Activated CD4-positive, alpha-beta memory T cell treated with anti-CD3 and anti-CD28 coated beads for 36 hours (primary cell): ENCODE measurements around the gene SPEM1. TPM values are rescaled to one million over a fixed set of nuclear protein-coding genes. Genes with fewer than 3 reads are reported as not detected.

ENCODE experiments used
- CTCF ChIA-PET: fragments of 350-600 bp; sonication (Branson Sonifier 250); formaldehyde crosslinking; loops from one replicate; lab custom pipeline; 2021; ENCODE audit warnings: antibody characterized with exemption, inconsistent platforms; lab: Charles Lee
- POLR2A ChIA-PET: fragments of 350-600 bp; sonication (Branson Sonifier 250); formaldehyde crosslinking; loops from one replicate; lab custom pipeline; 2021; ENCODE audit warnings: antibody characterized with exemption; lab: Charles Lee
- DNase-seq: peaks from one replicate; pipeline ENCODE4 v3.0.0-alpha.2; 2020
- H3K27ac Mint-ChIP-seq: one replicate; pipeline ENCODE4 v1.8.0; 2021; ENCODE audit warnings: mixed read lengths
- H3K27me3 Mint-ChIP-seq: one replicate; pipeline ENCODE4 v1.8.0; 2021; ENCODE audit warnings: mixed read lengths
- H3K36me3 Mint-ChIP-seq: one replicate; pipeline ENCODE4 v1.8.0; 2021; ENCODE audit warnings: mixed read lengths
- H3K4me1 Mint-ChIP-seq: one replicate; pipeline ENCODE4 v1.8.0; 2021; ENCODE audit warnings: low read depth, mixed read lengths
- H3K4me3 Mint-ChIP-seq: one replicate; pipeline ENCODE4 v1.8.0; 2021; ENCODE audit warnings: mild to moderate bottlenecking, mixed read lengths
- H3K9me3 Mint-ChIP-seq: one replicate; pipeline ENCODE4 v1.8.0; 2021; ENCODE audit warnings: mixed read lengths
- intact Hi-C: fragments of 100-400 bp; cut with micrococcal nuclease; formaldehyde crosslinking; loops from one replicate; pipeline ENCODE4 v1.15.1; 2023
- total RNA-seq, 2 experiments: library from RNA; stranded (reverse); gene quantifications; one replicate each; pipeline ENCODE4 v1.2.3, GENCODE V29; 2021

The SPEM1 gene
- total RNA-seq, 2 experiments from 2014 or later = not detected

DNA sequence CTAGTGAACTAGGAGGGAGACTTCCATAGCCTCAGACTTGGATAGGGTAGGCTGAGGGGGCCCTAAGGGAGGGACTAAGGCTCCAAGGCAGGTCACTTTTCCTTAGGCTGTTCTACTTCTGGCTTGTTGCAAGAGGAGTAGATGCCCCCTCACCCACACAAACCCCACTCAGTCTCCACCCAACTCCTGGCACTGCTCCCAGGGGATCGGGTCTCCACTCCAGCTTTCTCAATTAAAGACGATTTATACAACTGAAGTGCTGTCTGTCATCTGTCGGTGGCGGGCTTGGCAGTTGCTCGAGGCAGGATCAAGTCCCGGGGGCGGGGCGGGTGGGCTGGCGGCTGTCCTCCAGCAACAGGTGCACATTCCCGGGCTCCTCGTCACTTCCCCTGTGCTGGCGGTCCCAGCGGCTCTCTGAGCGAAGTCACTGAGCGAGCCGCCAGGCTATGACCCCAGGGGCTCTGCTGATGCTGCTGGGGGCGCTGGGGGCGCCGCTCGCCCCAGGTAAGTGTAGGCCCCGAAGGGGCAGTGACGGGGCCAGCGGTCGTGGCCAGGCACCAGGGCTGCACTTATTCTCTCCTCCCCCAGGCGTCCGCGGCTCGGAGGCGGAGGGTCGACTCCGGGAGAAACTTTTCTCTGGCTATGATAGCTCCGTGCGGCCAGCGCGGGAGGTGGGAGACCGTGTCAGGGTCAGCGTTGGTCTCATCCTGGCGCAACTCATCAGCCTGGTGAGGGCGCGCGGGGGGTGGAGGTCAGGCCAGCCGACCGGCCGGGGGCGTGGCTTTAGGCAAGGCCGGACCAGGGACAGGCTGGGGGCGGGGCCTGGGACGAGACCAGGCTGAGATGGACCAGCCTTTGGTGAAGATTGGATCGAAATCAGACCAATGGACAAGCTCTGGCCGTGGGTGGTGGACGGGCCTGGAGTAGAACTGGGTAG, 24.8 kb downstream of the SPEM1 start, which contains the start of gene CHRNB1:
Gene CHRNB1 (plus strand): TSS at position 380 of the 937 bp plus-strand sequence. CDS start 67 bp downstream, at position 447.
- Mint-ChIP-seq H3K4me3 (peak within 1 kb of the TSS; percentile 53), H3K9me3 (no peaks in the 10 kb centered on the region), H3K27me3 (peaks cover 51% of the 10 kb centered on the region), H3K27ac (no peak within 1 kb of the TSS), H3K4me1 (peaks cover 29% of the 10 kb centered on the region), H3K36me3 (peaks cover 4% of the 10 kb centered on the region)
- ChIA-PET CTCF (interaction anchor here (0.9 to 4.2 kb wide), 4 partner anchors 9 to 89 kb away, joined by 4 to 19 read pairs (median 5); partner anchors contain the start of gene TMEM102), POLR2A (interaction anchor here (1.2 kb wide), 1 partner anchor 9 kb away, joined by 3 read pairs; the partner anchor contains the start of gene TMEM102)
- peak; percentile 13 for DNase-seq
- intact Hi-C loops = loop anchor here (1.0 kb wide), 1 partner anchor 10 kb away; no protein-coding TSS in a partner anchor

DNA sequence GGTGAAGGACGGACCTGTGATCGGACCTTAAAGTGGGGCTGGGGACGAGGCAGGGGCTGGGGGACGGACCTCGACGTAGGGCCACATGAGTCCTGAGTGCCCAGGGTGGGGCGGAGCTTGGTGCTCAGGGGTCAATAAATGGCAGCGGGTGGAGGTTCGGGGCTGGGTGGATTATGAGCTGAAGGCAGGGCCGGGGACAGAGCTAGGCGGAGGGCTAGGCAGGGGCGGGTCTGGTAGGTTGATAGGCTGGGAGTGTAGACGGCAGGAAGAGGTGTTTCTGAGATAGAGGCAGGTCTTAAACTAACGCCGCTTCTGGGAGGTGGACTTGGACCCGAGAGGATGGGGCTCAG, 25.5 kb downstream of the SPEM1 start:
- intact Hi-C loops = loop anchor here (1.0 kb wide), 1 partner anchor 10 kb away; no protein-coding TSS in a partner anchor
- peaks cover 24% of the 10 kb centered on the region for H3K4me1 Mint-ChIP-seq
- DNase-seq = peak; percentile 48
- H3K4me3 Mint-ChIP-seq = peak overlapping the region; percentile 53
- CTCF ChIA-PET = interaction anchor here (1.2 to 4.2 kb wide), 3 partner anchors 9 to 89 kb away, joined by 4 to 19 read pairs (median 5); partner anchors contain the start of gene TMEM102
- POLR2A ChIA-PET = interaction anchor here (0.6 to 0.7 kb wide), 3 partner anchors 9 to 408 kb away, joined by 3 read pairs; no protein-coding TSS in a partner anchor
- H3K36me3 Mint-ChIP-seq = peaks cover 4% of the 10 kb centered on the region
- H3K27me3 Mint-ChIP-seq = peaks cover 46% of the 10 kb centered on the region
- H3K27ac Mint-ChIP-seq = no peak overlapping the region
- no peaks in the 10 kb centered on the region for H3K9me3 Mint-ChIP-seq

DNA sequence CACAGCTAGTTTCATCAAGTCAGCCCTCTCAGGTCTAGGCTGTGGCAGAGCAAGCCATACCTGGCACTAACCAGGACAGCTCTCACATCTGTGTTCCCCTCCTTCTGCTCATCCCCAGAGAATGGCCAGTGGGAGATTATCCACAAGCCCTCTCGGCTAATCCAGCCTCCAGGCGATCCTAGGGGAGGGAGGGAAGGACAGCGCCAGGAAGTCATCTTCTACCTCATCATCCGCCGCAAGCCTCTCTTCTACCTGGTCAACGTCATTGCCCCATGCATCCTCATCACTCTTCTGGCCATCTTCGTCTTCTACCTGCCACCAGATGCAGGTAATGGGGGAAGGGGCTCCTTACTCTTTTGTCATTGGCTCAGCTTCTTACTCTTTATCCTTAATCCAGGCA, 28.3 kb downstream of the SPEM1 start:
- ChIA-PET POLR2A (no interaction called here), CTCF (interaction anchor here (0.6 to 4.2 kb wide), 2 partner anchors 12 to 98 kb away, joined by 3 to 19 read pairs; partner anchors contain the start of gene TMEM102)
- DNase-seq = no peak
- H3K27ac Mint-ChIP-seq = no peak overlapping the region
- H3K4me3 Mint-ChIP-seq = no peak overlapping the region
- intact Hi-C loops = no loop called here
- no peaks in the 10 kb centered on the region for H3K9me3 Mint-ChIP-seq
- peaks cover 4% of the 10 kb centered on the region for H3K36me3 Mint-ChIP-seq
- H3K27me3 Mint-ChIP-seq = peaks cover 29% of the 10 kb centered on the region
- H3K4me1 Mint-ChIP-seq = peaks cover 19% of the 10 kb centered on the region

DNA sequence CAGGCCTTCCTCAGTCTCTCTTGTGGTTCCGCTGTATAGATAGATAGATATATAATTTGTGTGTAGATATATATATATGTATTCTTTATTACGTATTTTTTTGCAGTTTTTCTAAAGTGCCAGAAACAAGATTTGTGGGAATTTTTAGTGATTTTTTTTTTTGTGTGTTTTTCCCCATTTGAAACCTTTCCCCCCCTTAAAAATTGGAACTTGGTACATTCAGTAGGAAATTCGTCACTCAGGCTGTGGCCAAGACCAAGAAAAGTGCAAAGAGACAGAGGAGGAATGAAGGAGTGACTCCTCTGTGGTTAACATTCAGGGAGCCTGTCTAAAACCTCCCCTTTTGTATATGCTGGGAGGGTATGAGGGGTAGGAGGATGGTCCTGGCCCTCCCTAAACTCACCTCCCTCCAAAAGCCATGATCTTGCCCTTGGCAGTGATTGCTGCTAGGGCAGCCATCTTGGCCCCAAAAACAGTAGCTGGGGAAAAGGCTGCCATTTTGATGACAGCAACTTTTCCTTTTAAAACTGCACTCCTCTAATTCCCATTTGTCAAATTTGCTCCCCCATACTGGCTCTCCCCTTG, 39.9 kb downstream of the SPEM1 start:
- no peak overlapping the region for H3K4me3 Mint-ChIP-seq

DNA sequence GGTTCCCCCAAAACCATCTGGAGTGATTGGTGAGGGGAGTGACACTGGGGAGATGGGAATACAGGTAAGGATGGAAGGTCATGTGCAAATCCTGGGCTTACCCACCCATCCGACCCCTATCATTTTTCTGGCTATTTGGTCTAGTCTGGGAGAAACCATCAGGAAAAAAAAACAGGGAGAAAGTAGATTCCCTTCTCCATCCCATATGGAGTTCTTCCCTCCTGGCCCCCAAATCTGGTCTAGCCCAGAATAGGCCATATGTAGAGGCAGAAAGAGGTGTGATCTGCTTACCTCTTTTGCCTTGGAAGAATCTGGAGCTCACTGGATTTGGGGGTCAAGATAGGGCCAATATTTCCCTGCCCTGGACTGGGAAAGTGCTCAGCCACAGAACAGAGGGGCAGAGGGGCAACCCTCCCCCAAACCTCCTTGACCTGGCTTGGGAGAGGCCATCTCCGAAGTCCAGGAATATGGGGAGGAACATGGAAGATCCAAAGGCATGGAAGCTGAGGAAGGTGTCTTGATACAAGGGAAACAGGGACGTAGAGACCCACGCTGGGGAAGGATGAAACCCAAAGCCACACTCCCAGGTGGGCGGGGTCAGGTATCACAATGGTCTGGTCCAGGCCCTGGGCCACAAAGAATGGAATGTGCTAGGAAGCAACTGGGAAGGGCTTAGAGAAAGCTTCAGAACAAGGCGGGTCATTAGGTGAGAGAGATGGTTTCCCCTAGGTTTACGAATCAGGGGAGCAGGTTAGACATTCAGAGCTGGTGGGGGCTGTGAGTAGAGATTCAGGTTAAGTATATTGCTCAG, 40.9 kb downstream of the SPEM1 start:
- DNase-seq = no peak
- H3K4me3 Mint-ChIP-seq = no peak overlapping the region
- no peaks in the 10 kb centered on the region for H3K9me3 Mint-ChIP-seq
- peaks cover 6% of the 10 kb centered on the region for H3K4me1 Mint-ChIP-seq
- ChIA-PET POLR2A (interaction anchor here (1.0 kb wide), 1 partner anchor 23 kb away, joined by 5 read pairs; the partner anchor contains the start of gene POLR2A), CTCF (no interaction called here)
- intact Hi-C loops = no loop called here
- no peaks in the 10 kb centered on the region for H3K27me3 Mint-ChIP-seq
- H3K36me3 Mint-ChIP-seq = peaks cover 2% of the 10 kb centered on the region
- H3K27ac Mint-ChIP-seq = no peak overlapping the region

More for the DNA sequence above, 39.9 kb downstream of the SPEM1 start:
- ChIA-PET CTCF (no interaction called here), POLR2A (no interaction called here)
- DNase-seq = no peak
- H3K36me3 Mint-ChIP-seq = no peaks in the 10 kb centered on the region
- peaks cover 8% of the 10 kb centered on the region for H3K4me1 Mint-ChIP-seq
- H3K9me3 Mint-ChIP-seq = no peaks in the 10 kb centered on the region
- H3K27me3 Mint-ChIP-seq = no peaks in the 10 kb centered on the region
- no peak overlapping the region for H3K27ac Mint-ChIP-seq
- intact Hi-C loops = loop anchor here (5.0 kb wide), 2 partner anchors 108 to 208 kb away; partner anchors contain the start of genes CTDNEP1, ELP5 and KCTD11

DNA sequence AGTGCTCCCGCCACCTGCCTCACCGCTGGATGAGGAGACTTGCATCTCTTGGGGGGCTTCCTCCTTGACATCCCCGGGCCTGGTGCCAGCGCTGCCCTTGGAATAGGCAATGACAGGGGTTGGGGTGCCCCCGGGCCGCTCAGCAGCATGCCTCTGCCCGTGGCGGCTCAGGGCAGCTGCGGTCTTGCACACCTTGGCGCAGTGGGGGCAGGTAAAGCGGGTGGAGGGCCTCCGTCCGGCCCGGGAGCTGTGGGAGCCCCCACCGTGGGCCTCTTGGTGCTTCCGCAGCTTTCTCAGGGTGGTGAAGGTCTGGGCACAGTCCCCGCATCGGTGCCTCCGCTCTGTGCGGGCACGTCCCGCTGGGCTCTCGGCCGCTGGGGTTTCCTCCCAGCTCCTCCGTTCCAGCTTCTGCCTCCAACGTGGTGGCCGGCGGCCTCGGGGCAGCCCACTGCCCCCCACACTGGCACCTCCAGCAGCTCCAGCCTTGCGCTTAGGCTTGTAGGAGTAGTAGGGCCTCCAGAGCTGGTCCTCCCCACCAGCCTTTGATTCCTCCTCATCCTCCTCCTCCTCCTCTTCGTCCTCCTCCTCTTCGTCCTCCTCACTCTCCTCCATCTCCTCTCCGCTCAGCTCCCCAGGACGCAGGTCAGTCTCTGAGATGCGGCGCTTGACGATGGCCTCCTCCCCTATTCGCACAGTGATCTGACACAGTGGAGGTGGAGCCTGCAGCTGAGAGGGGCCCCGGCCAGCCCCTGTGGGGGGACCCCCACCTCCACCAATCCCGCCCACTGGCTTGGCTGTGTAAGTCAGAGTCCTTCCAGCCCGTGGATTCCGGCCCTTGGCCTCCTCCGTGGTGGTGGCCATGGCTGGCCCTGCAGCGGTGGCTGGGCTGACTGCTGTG, 42.6 kb downstream of the SPEM1 start:
- intact Hi-C loops = no loop called here
- ChIA-PET POLR2A (no interaction called here), CTCF (interaction anchor here (1.7 kb wide), 1 partner anchor 26 kb away, joined by 8 read pairs; no protein-coding TSS in a partner anchor)
- Mint-ChIP-seq H3K4me3 (no peak overlapping the region), H3K36me3 (peaks cover 2% of the 10 kb centered on the region), H3K4me1 (peaks cover 2% of the 10 kb centered on the region), H3K27ac (no peak overlapping the region), H3K9me3 (no peaks in the 10 kb centered on the region), H3K27me3 (no peaks in the 10 kb centered on the region)
- DNase-seq = no peak

DNA sequence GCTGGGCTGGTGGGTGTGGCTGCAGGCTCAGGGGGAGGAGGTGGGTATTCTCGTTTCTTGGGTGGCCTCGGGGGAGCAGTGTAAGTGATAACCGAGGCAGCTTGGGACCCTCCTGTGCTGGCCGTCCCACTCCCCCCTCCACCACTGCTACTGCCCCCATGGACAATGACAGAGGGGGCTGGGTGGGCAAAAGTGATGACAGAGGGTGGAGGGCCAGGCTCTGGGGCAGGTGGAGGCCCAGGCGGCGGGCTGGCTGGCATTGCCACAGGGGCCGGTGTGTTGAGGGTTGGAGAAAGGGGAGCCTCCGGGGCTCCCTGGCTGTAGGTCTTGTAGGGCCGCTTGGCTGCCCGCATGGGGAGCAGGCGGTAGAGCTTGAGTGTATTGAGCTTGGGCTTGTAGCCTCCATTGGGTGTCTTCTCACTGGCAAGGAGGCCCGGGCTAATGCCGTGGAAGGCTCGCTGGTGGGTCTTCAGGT, 43.3 kb downstream of the SPEM1 start:
- intact Hi-C loops = no loop called here
- Mint-ChIP-seq H3K9me3 (no peaks in the 10 kb centered on the region), H3K4me3 (no peak overlapping the region), H3K27ac (no peak overlapping the region), H3K27me3 (no peaks in the 10 kb centered on the region), H3K4me1 (peaks cover 2% of the 10 kb centered on the region), H3K36me3 (peaks cover 2% of the 10 kb centered on the region)
- CTCF ChIA-PET = interaction anchor here (1.7 kb wide), 1 partner anchor 26 kb away, joined by 8 read pairs; no protein-coding TSS in a partner anchor
- DNase-seq = no peak
- POLR2A ChIA-PET = no interaction called here

DNA sequence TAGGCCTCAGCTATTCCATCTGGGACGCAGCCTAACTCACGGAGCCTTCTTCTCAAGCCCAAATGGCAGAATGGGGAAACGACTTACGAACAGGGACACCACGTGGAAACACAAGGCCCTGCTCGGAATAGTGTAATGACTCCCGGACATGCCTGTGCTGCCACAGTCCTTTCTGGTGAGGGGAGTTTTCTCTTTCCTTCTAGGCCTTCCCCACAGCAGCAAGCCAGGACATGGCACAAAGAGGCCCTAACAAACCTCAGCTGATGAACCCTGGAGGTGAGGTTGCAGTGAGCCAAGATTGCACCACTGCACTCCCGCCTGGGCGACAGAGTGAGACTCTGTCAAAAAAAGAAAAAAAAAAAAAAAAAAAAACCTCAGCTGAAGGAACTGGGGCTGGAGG, 44.0 kb downstream of the SPEM1 start:
- Mint-ChIP-seq H3K4me3 (no peak overlapping the region), H3K36me3 (peaks cover 2% of the 10 kb centered on the region), H3K4me1 (peaks cover 2% of the 10 kb centered on the region), H3K27ac (no peak overlapping the region), H3K9me3 (no peaks in the 10 kb centered on the region), H3K27me3 (no peaks in the 10 kb centered on the region)
- no peak for DNase-seq
- ChIA-PET POLR2A (no interaction called here), CTCF (no interaction called here)
- intact Hi-C loops = no loop called here

DNA sequence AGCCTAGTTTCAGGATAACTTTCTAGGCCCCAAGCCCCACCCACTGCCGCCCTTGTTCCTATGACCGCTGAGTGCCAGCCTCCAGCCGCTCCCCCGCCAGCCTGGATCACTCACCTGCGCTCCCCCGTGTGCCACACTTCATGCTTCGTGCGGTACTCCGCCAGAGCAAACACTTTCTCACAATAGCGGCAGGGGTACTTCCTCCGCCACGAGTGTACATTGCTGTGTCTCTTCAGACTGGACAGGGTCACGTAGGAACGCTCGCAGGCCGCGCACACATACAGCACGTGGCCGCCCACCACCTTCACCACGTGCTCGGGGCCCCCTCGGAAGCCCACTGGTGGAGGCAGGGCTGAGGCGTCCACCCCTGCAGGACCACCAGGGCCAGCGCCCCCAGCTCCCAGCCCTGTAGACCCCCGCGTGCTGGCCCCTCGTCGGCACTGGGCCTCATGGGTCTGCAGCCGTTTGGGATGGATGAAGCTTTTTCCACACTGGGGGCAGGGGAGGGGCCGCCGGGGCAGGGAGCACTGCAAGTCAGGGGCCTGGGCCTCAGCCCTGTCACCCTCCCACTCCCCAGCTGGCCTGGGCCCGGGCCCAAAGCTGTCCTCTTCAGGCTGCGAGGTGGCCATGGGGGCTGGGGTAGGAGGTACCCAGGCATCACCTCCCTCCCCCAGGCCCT, 45.6 kb downstream of the SPEM1 start:
- no peak overlapping the region for H3K4me3 Mint-ChIP-seq
- H3K4me1 Mint-ChIP-seq = peaks cover 2% of the 10 kb centered on the region
- no peak for DNase-seq
- intact Hi-C loops = no loop called here
- POLR2A ChIA-PET = no interaction called here
- peak overlapping the region; percentile 23 for H3K27ac Mint-ChIP-seq
- no peaks in the 10 kb centered on the region for H3K9me3 Mint-ChIP-seq
- H3K36me3 Mint-ChIP-seq = peaks cover 2% of the 10 kb centered on the region
- H3K27me3 Mint-ChIP-seq = no peaks in the 10 kb centered on the region
- CTCF ChIA-PET = interaction anchor here (1.8 kb wide), 1 partner anchor 29 kb away, joined by 4 read pairs; no protein-coding TSS in a partner anchor

DNA sequence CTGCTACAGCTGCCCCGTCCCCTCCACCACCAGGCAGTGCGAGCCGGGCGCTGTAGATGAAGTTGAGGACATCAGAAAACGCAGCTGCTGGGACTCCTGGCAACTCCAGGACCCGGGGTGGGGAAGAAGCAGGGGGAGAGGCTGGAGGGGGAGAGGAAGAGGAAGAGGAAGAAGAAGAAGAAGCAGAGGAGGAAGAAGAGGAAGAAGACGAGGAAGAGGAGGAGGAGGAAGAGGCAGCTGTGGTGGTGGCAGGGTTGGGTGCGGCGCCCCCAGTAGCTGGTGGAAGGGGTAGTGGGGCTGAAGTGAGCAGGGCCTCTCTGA, 46.2 kb downstream of the SPEM1 start:
- no peak for DNase-seq
- Mint-ChIP-seq H3K9me3 (no peaks in the 10 kb centered on the region), H3K4me3 (no peak overlapping the region), H3K36me3 (peaks cover 2% of the 10 kb centered on the region), H3K27me3 (no peaks in the 10 kb centered on the region), H3K27ac (no peak overlapping the region), H3K4me1 (peaks cover 4% of the 10 kb centered on the region)
- intact Hi-C loops = no loop called here
- CTCF ChIA-PET = interaction anchor here (1.8 kb wide), 1 partner anchor 29 kb away, joined by 4 read pairs; no protein-coding TSS in a partner anchor
- POLR2A ChIA-PET = interaction anchor here (1.3 kb wide), 1 partner anchor 19 kb away, joined by 3 read pairs; no protein-coding TSS in a partner anchor
